Measurements from ENCODE around the gene RBM46. TPM values are rescaled to one million over a fixed set of nuclear protein-coding genes. Genes with fewer than 3 reads are reported as not detected.
"Not testable (repeated sequence)": the region's sequence is repeated elsewhere in the genome, so short reads cannot be mapped to it uniquely, and the experiment has no call there.

The RBM46 gene
- total RNA-seq, 1 donor from 2014 or later = 0.04 TPM

- TF ChIP-seq CTCF (IDR thresholded peaks at IDR 0.05; ENCODE audit: insufficient read depth, low read length, poor library complexity, severe bottlenecking) = no peak
- no peaks in the 10 kb centered on the region for H3K36me3 ChIP-seq (ENCODE audit: control insufficient read depth, insufficient read depth, low read length)
- no peak overlapping the region for H3K4me3 ChIP-seq (ENCODE audit: low read depth, low read length)
- no peaks in the 10 kb centered on the region for H3K27me3 ChIP-seq (ENCODE audit: control insufficient read depth, insufficient read depth, low read length)
- no peak for DNase-seq (ENCODE audit: low read depth)
Measured at GRCh38 chr4:154838694-154839093, 57.6 kb downstream of the RBM46 start.

- Histone ChIP-seq H3K36me3 (ENCODE audit: control insufficient read depth, insufficient read depth, low read length) (no peaks in the 10 kb centered on the region), H3K4me3 (ENCODE audit: low read depth, low read length) (no peak overlapping the region), H3K27me3 (ENCODE audit: control insufficient read depth, insufficient read depth, low read length) (no peaks in the 10 kb centered on the region)
- DNase-seq (ENCODE audit: low read depth) = no peak
- peak; percentile 35 for TF ChIP-seq CTCF (IDR thresholded peaks at IDR 0.05; ENCODE audit: insufficient read depth, low read length, poor library complexity, severe bottlenecking)
Measured at GRCh38 chr4:154854362-154854761, 73.3 kb downstream of the RBM46 start.

GRCh38 chr4:154858166-154858565 lies 77.1 kb downstream of the RBM46 start:
- Histone ChIP-seq H3K36me3 (ENCODE audit: control insufficient read depth, insufficient read depth, low read length) (no peaks in the 10 kb centered on the region), H3K4me3 (ENCODE audit: low read depth, low read length) (no peak overlapping the region), H3K27me3 (ENCODE audit: control insufficient read depth, insufficient read depth, low read length) (no peaks in the 10 kb centered on the region)
- no peak for TF ChIP-seq CTCF (IDR thresholded peaks at IDR 0.05; ENCODE audit: insufficient read depth, low read length, poor library complexity, severe bottlenecking)
- no peak for DNase-seq (ENCODE audit: low read depth)

GRCh38 chr4:154868414-154869194 lies 87.5 kb downstream of the RBM46 start:
- Histone ChIP-seq H3K36me3 (ENCODE audit: control insufficient read depth, insufficient read depth, low read length) (no peaks in the 10 kb centered on the region), H3K4me3 (ENCODE audit: low read depth, low read length) (no peak overlapping the region), H3K27me3 (ENCODE audit: control insufficient read depth, insufficient read depth, low read length) (no peaks in the 10 kb centered on the region)
- no peak for DNase-seq (ENCODE audit: low read depth)
- no peak for TF ChIP-seq CTCF (IDR thresholded peaks at IDR 0.05; ENCODE audit: insufficient read depth, low read length, poor library complexity, severe bottlenecking)

- Histone ChIP-seq H3K27me3 (ENCODE audit: control insufficient read depth, insufficient read depth, low read length) (no peaks in the 10 kb centered on the region), H3K36me3 (ENCODE audit: control insufficient read depth, insufficient read depth, low read length) (no peaks in the 10 kb centered on the region), H3K4me3 (ENCODE audit: low read depth, low read length) (no peak overlapping the region)
- no peak for TF ChIP-seq CTCF (IDR thresholded peaks at IDR 0.05; ENCODE audit: insufficient read depth, low read length, poor library complexity, severe bottlenecking)
- DNase-seq (ENCODE audit: low read depth) = no peak
Measured at GRCh38 chr4:154869301-154869700, 88.2 kb downstream of the RBM46 start.

GRCh38 chr4:154872198-154872597 lies 91.1 kb downstream of the RBM46 start:
- DNase-seq (ENCODE audit: low read depth) = no peak
- Histone ChIP-seq H3K27me3 (ENCODE audit: control insufficient read depth, insufficient read depth, low read length) (no peaks in the 10 kb centered on the region), H3K36me3 (ENCODE audit: control insufficient read depth, insufficient read depth, low read length) (no peaks in the 10 kb centered on the region), H3K4me3 (ENCODE audit: low read depth, low read length) (no peak overlapping the region)
- no peak for TF ChIP-seq CTCF (IDR thresholded peaks at IDR 0.05; ENCODE audit: insufficient read depth, low read length, poor library complexity, severe bottlenecking)

GRCh38 chr4:154874049-154874448 lies 93.0 kb downstream of the RBM46 start:
- not testable (repeated sequence) for DNase-seq (ENCODE audit: low read depth); H3K36me3 ChIP-seq (ENCODE audit: control insufficient read depth, insufficient read depth, low read length); H3K27me3 ChIP-seq (ENCODE audit: control insufficient read depth, insufficient read depth, low read length); H3K4me3 ChIP-seq (ENCODE audit: low read depth, low read length)
